H9 (cell line): ENCODE measurements around the gene TSACC. TPM values are rescaled to one million over a fixed set of nuclear protein-coding genes. Genes with fewer than 3 reads are reported as not detected.

Source experiments
- DNase-seq: peaks from one replicate; pipeline ENCODE4 v3.0.0-alpha.2; 2017
- H2AFZ ChIP-seq: one replicate; pipeline ENCODE4 v1.6.1; 2013; ENCODE audit warnings: mild to moderate bottlenecking, low read length, control low read depth, moderate library complexity
- H2AK5ac ChIP-seq: 2 replicates; pipeline ENCODE4 v1.6.1; 2013; ENCODE audit warnings: low read length, control low read depth, mixed read lengths; ENCODE audit not compliant: insufficient read length
- H2BK120ac ChIP-seq: one replicate; pipeline ENCODE4 v1.6.1; 2013; ENCODE audit warnings: low read depth, mild to moderate bottlenecking, low read length, control low read depth, inconsistent platforms; ENCODE audit not compliant: poor library complexity, severe bottlenecking
- H2BK12ac ChIP-seq: 2 replicates; pipeline ENCODE4 v1.6.1; 2013; ENCODE audit warnings: low read length, control low read depth, mixed read lengths, low read depth; ENCODE audit not compliant: insufficient read length
- H2BK15ac ChIP-seq: 2 replicates; pipeline ENCODE4 v1.6.1; 2013; ENCODE audit warnings: low read depth, low read length, control low read depth
- H2BK20ac ChIP-seq: one replicate; pipeline ENCODE4 v1.6.1; 2013; ENCODE audit warnings: low read depth, mild to moderate bottlenecking, low read length, control low read depth, inconsistent platforms; ENCODE audit not compliant: poor library complexity, severe bottlenecking
- H2BK5ac ChIP-seq: 2 replicates; pipeline ENCODE4 v1.6.1; 2013; ENCODE audit warnings: low read length, control low read depth, mixed read lengths; ENCODE audit not compliant: insufficient read length
- H3K14ac ChIP-seq: 2 replicates; pipeline ENCODE4 v1.6.1; 2013; ENCODE audit warnings: low read length, control low read depth; ENCODE audit not compliant: insufficient read depth
- H3K18ac ChIP-seq: 2 replicates; pipeline ENCODE4 v1.6.1; 2013; ENCODE audit warnings: low read depth, mild to moderate bottlenecking, mixed read lengths, low read length, control low read depth; ENCODE audit not compliant: insufficient read length
- H3K23ac ChIP-seq: 2 replicates; pipeline ENCODE4 v1.6.1; 2013; ENCODE audit warnings: low read length, control low read depth, mixed read lengths, low read depth; ENCODE audit not compliant: insufficient read length
- H3K23me2 ChIP-seq: 2 replicates; pipeline ENCODE4 v1.6.1; 2013; ENCODE audit warnings: low read depth, mild to moderate bottlenecking, mixed read lengths, low read length, control low read depth; ENCODE audit not compliant: insufficient read length, poor library complexity, severe bottlenecking
- H3K27ac ChIP-seq: 2 replicates; pipeline ENCODE4 v1.5.1; 2013; ENCODE audit warnings: low read length, control low read depth, mixed read lengths, low read depth; ENCODE audit not compliant: insufficient read length
- H3K27me3 ChIP-seq: 2 replicates; pipeline ENCODE4 v1.6.1; 2013; ENCODE audit warnings: low read length, control low read depth, inconsistent platforms; ENCODE audit not compliant: insufficient read depth
- H3K4ac ChIP-seq: 2 replicates; pipeline ENCODE4 v1.6.1; 2013; ENCODE audit warnings: low read depth, mild to moderate bottlenecking, control low read depth, inconsistent platforms, low read length, moderate library complexity
- H3K4me1 ChIP-seq: 2 replicates; pipeline ENCODE4 v1.6.1; 2013; ENCODE audit warnings: low read length, control low read depth, inconsistent platforms; ENCODE audit not compliant: insufficient read depth
- H3K4me2 ChIP-seq: 2 replicates; pipeline ENCODE4 v1.6.1; 2013; ENCODE audit warnings: low read length, control low read depth, mixed read lengths; ENCODE audit not compliant: insufficient read length, insufficient read depth
- H3K56ac ChIP-seq: 2 replicates; pipeline ENCODE4 v1.6.1; 2013; ENCODE audit warnings: low read depth, mild to moderate bottlenecking, mixed read lengths, low read length, control low read depth; ENCODE audit not compliant: insufficient read length
- H3K79me1 ChIP-seq: 2 replicates; pipeline ENCODE4 v1.6.1; 2013; ENCODE audit warnings: low read depth, mild to moderate bottlenecking, moderate library complexity, low read length, control low read depth, inconsistent platforms; ENCODE audit not compliant: insufficient read depth, poor library complexity, severe bottlenecking
- H3K79me2 ChIP-seq: 2 replicates; pipeline ENCODE4 v1.6.1; 2013; ENCODE audit warnings: low read length, control low read depth, inconsistent platforms; ENCODE audit not compliant: insufficient read depth
- H3K9ac ChIP-seq: 2 replicates; pipeline ENCODE4 v1.6.1; 2013; ENCODE audit warnings: low read length, control low read depth, mixed read lengths; ENCODE audit not compliant: insufficient read length; ENCODE audit errors: extremely low read depth
- H3K9me3 ChIP-seq: one replicate; pipeline ENCODE4 v1.6.1; 2013; ENCODE audit warnings: low read depth, low read length, inconsistent platforms; ENCODE audit not compliant: control insufficient read depth
- H3T11ph ChIP-seq: one replicate; pipeline ENCODE4 v1.6.1; 2013; ENCODE audit warnings: mild to moderate bottlenecking, low read length, control low read depth, inconsistent platforms
- H4K20me1 ChIP-seq: one replicate; pipeline ENCODE4 v1.6.1; 2013; ENCODE audit not compliant: control insufficient read depth, insufficient read length, insufficient read depth
- H4K5ac ChIP-seq: 2 replicates; pipeline ENCODE4 v1.6.1; 2013; ENCODE audit warnings: low read depth, mild to moderate bottlenecking, mixed read lengths, low read length, control low read depth; ENCODE audit not compliant: insufficient read length
- H4K8ac ChIP-seq: replicated peaks from 2 replicates; pipeline ENCODE4 v1.6.1; 2013; ENCODE audit warnings: low read length, control low read depth, mixed read lengths, low read depth; ENCODE audit not compliant: insufficient read length
- H4K91ac ChIP-seq: 2 replicates; pipeline ENCODE4 v1.6.1; 2013; ENCODE audit warnings: low read depth, mild to moderate bottlenecking, moderate library complexity, mixed read lengths, low read length, control low read depth; ENCODE audit not compliant: insufficient read length
- H3K27ac Mint-ChIP-seq, 3 experiments: 2 replicates in 2 of 3; 3 replicates in 1 of 3; pipeline ENCODE4 v1.8.0; 2020 to 2021; ENCODE audit warnings: mixed read lengths in 3 of 3, mild to moderate bottlenecking in 1 of 3, moderate library complexity in 1 of 3
- H3K27me3 Mint-ChIP-seq: 2 replicates; pipeline ENCODE4 v1.8.0; 2021; ENCODE audit warnings: low read depth, mild to moderate bottlenecking, moderate library complexity, mixed read lengths
- H3K36me3 Mint-ChIP-seq, 3 experiments: 2 replicates in 2 of 3; 3 replicates in 1 of 3; pipeline ENCODE4 v1.8.0; 2020 to 2021; ENCODE audit warnings: low read depth in 3 of 3, mixed read lengths in 3 of 3; ENCODE audit not compliant: insufficient read depth in 1 of 3
- H3K4me1 Mint-ChIP-seq, 2 experiments: 2 replicates each; pipeline ENCODE4 v1.8.0; 2020; ENCODE audit warnings: mixed read lengths in 2 of 2
- H3K4me3 Mint-ChIP-seq, 2 experiments: 2 replicates in 1 of 2; 3 replicates in 1 of 2; pipeline ENCODE4 v1.8.0; 2020 to 2021; ENCODE audit warnings: mild to moderate bottlenecking in 2 of 2, mixed read lengths in 2 of 2, moderate library complexity in 1 of 2
- H3K9me3 Mint-ChIP-seq, 2 experiments: 2 replicates in 1 of 2; 3 replicates in 1 of 2; pipeline ENCODE4 v1.8.0; 2020; ENCODE audit warnings: mild to moderate bottlenecking in 2 of 2, mixed read lengths in 2 of 2, moderate library complexity in 1 of 2
- CTCF ChIP-seq: fragments of 200-600 bp; sonication (generic); conservative IDR thresholded peaks from 3 replicates; pipeline ENCODE4 v1.8.0; 2021; ENCODE audit warnings: antibody characterized with exemption, mild to moderate bottlenecking
- WGBS: extraction: QIAGEN DNeasy Blood & Tissue Kit; methylation state at CpG from one replicate; pipeline ENCODE4 v1.1.7; 2013; ENCODE audit warnings: missing lambda C conversion rate, low lambda C conversion rate, mixed read lengths; ENCODE audit not compliant: insufficient read length; ENCODE audit errors: extremely low coverage; 5-methylcytosine and 5-hydroxymethylcytosine counted together
- total RNA-seq: library from RNA; stranded (reverse); gene quantifications from 2 replicates; pipeline ENCODE4 v1.2.1, GENCODE V29; 2021

Gene TSACC
- total RNA-seq, 1 experiment from 2014 or later: 2.3 TPM

DNA sequence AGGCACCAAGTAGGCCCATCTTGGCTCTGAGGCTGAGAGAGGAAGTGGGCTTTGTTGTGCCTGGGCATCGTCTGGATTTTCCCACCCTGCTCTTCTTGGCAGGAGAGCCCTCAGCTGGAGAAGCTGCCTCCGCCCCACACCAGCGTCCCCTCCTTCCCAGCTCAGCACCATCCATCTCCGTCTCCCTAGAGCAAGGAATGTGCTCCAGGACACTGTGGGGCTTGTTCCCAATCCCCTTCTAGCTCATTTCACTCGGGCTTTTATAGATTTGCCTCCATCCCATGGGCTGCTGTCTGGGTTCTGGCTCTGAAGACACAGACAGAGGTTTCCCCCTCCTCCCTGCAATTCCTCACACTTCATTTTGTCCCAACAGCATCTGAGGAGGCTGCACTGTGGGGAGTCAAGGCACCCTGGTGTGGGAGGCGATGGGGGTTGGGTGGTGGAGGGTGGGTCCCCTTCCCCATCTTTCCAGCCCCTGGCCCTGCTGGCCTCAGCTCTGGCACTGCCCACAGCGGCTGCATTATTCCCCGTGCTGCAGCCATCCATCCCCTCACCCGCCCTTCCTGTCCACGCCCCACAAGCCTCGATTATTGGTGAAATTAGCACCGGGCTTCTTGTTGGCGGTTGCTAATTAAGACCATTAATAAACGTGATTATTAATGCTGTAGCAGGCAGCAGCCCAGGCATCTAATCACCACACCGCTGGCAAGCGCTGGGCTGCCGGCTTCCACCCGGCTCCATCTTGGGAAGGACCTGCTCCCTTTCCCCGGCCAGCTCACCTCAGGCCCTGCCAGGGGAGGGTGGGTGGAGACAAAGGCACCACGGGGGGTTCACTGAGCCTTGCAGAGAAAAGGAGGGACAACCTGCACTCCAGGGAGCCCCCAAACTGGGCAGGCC is 52.4 kb downstream of the TSACC start:
- WGBS: no CpG with 5 or more reads among the region's 20 CpGs
- H3K4me1 Mint-ChIP-seq: peaks cover 54 to 75% of the 10 kb centered on the region in 2 experiments
- TF ChIP-seq CTCF: no peak
- no peaks in the 10 kb centered on the region for H3K9me3 Mint-ChIP-seq
- no peak overlapping the region for H3K14ac ChIP-seq
- H4K20me1 ChIP-seq: no peaks in the 10 kb centered on the region
- H4K8ac ChIP-seq: no peak overlapping the region
- H2AK5ac ChIP-seq: no peak overlapping the region
- H2AFZ ChIP-seq: no peak overlapping the region
- H3K27me3 ChIP-seq: peaks cover 4% of the 10 kb centered on the region; the same call in 1 of the 2 replicates
- H4K91ac ChIP-seq: no peak overlapping the region
- H3K23ac ChIP-seq: no peak overlapping the region
- no peak overlapping the region; a peak in 1 of 7 replicates for H3K27ac Mint-ChIP-seq
- H4K5ac ChIP-seq: no peak overlapping the region
- H2BK15ac ChIP-seq: no peak overlapping the region
- DNase-seq: no peak
- no peak overlapping the region for H3T11ph ChIP-seq
- H3K56ac ChIP-seq: no peak overlapping the region
- H3K27ac ChIP-seq: no peak overlapping the region
- H3K4ac ChIP-seq: no peak overlapping the region
- H3K23me2 ChIP-seq: peaks cover 6% of the 10 kb centered on the region
- H3K4me1 ChIP-seq: peaks cover 5% of the 10 kb centered on the region; the same call in 1 of the 2 replicates
- no peak overlapping the region for H2BK120ac ChIP-seq
- peak overlapping the region in 1 of 2 experiments; percentile 32; a peak in 1 of 5 replicates for H3K4me3 Mint-ChIP-seq
- no peak overlapping the region for H2BK20ac ChIP-seq
- no peak overlapping the region for H2BK12ac ChIP-seq
- H3K9ac ChIP-seq: no peak overlapping the region
- no peak overlapping the region for H3K4me2 ChIP-seq
- H3K18ac ChIP-seq: no peak overlapping the region
- no peaks in the 10 kb centered on the region; a peak in 2 of 7 replicates for H3K36me3 Mint-ChIP-seq
- H3K79me2 ChIP-seq: no peaks in the 10 kb centered on the region
- H3K79me1 ChIP-seq: no peaks in the 10 kb centered on the region
- no peak overlapping the region for H2BK5ac ChIP-seq
- H3K9me3 ChIP-seq: no peaks in the 10 kb centered on the region
- H3K27me3 Mint-ChIP-seq: peaks cover 48% of the 10 kb centered on the region
